22Rv1 (cell line): ENCODE results near the gene TRMT2A.
"Not testable (repeated sequence)": the region's sequence is repeated elsewhere in the genome, so short reads cannot be mapped to it uniquely, and the experiment has no call there.

Experiments used
- H3K27ac ChIP-seq: fragments of 450-650 bp; 2 replicates; pipeline ENCODE4 v1.5.1; 2017
- CTCF ChIP-seq: fragments of 450-650 bp; IDR thresholded peaks from 2 replicates; pipeline ENCODE4 v1.5.1; 2017; ENCODE audit warnings: mild to moderate bottlenecking
- ZFX ChIP-seq: fragments of 450-650 bp; IDR thresholded peaks from 2 replicates; pipeline ENCODE4 v1.6.1; 2017; ENCODE audit warnings: antibody characterized with exemption, borderline replicate concordance

Gene TRMT2A

DNA sequence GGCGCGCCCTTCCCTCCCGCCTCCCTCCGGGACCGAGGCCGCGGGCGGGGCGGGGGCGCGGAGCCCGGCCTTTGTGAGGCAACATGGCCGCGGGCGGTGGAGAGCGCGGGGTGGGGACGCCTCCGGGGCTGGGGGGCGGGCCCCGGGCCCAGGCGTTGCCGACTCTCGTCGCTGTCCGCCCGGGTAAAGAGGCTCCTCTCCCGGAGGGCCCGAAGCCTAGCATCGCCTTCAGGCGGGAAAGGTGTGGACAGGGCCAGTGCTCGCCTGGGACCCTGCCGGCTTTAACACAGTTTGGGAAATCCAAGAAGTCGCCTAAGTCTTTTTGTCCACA is 36.6 kb downstream of the TRMT2A start:
- H3K27ac ChIP-seq, result peak overlapping the region; percentile 97
- TF ChIP-seq ZFX (no peak), CTCF (no peak)

- TF ChIP-seq CTCF (no peak), ZFX (no peak)
- peak within 1 kb of the TSS; percentile 97 for H3K27ac ChIP-seq
Measured at GRCh38 chr22:20079745-20080444, 37.1 kb downstream of the TRMT2A start, which contains the start of gene DGCR8. Gene DGCR8, plus strand, starts transcription at chr22:20080241. Its CDS starts 5,723 bp downstream, at chr22:20085964.

GRCh38 chr22:20076627-20077172 is 40.3 kb downstream of the TRMT2A start:
- TF ChIP-seq CTCF, result no peak
- no peak for TF ChIP-seq ZFX
- peak overlapping the region; percentile 29; the same call in 1 of the 2 replicates for H3K27ac ChIP-seq

DNA sequence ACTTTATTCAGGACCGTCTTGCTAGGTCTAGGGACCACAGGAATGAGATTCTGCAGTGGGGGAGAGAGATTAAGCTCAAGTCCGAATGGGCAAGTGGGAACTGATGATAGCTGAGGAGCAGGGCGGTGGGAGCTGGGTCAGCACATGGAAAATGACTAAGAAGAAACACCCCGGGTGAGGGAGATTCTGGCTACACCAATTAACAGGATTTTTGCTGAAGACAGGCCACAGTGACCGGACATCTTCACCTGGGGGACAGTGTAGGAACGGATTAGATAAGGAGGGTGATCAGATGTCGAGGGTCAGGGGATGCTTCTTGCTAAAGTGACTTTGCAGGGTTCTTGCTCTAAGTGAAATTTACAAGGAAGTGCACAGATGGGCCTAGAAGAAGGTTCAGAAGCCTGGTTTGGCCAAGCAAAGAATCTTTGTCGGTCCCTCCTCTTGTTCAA is 45.5 kb downstream of the TRMT2A start:
- H3K27ac ChIP-seq, result no peak overlapping the region
- TF ChIP-seq CTCF (no peak), ZFX (no peak)

GRCh38 chr22:20069331-20070042 is 47.5 kb downstream of the TRMT2A start:
- H3K27ac ChIP-seq, result no peak overlapping the region
- TF ChIP-seq CTCF (no peak), ZFX (no peak)

- TF ChIP-seq ZFX, result no peak
- TF ChIP-seq CTCF, result no peak
- H3K27ac ChIP-seq, result no peak overlapping the region
Measured at GRCh38 chr22:20068640-20069039, 48.4 kb downstream of the TRMT2A start.

DNA sequence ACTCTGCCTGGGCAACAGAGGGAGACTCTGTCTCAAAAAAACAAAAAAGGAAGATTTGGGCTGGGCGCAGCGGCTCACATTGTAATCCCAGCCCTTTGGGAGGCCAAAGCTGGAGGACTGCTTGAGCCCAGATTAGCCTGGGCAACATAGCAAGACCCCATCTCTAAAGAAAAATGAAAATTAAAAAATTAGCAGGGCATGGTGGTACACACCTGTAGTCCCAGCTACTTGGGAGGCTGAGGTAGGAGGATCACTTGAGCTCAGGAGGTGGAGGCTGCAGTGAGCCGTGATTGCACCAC is 49.7 kb downstream of the TRMT2A start:
- H3K27ac ChIP-seq, result not testable (repeated sequence)
